HepG2 (cell line): ENCODE data around the gene IQCH. TPM values are rescaled to one million over a fixed set of nuclear protein-coding genes. Genes with fewer than 3 reads are reported as not detected.

Experiments
- ATAC-seq: fragments of 200-7000 bp; cut with Tn5 transposase; 3 replicates; pipeline ENCODE4 v1.9.1; 2020; ENCODE audit warnings: mild to moderate bottlenecking, moderate library complexity
- BruUV-seq: library from RNA; stranded (reverse); fragments of 400-500 nt; replicated peaks from 2 replicates; lab custom pipeline; 2021; lab: Mats Ljungman, UMichigan
- CTCF ChIA-PET: fragments of 300-600 bp; formaldehyde crosslinking; extraction: SDS; loops from one replicate; lab custom pipeline; 2021; ENCODE audit warnings: low total read pairs, inconsistent platforms, low intra/inter-chr PET ratio; lab: Yijun Ruan, JAX
- POLR2A ChIA-PET: fragments of 350-600 bp; sonication (Branson Sonifier 250); formaldehyde crosslinking; loops from one replicate; lab custom pipeline; 2020; ENCODE audit warnings: antibody characterized with exemption, inconsistent platforms; lab: Yijun Ruan, JAX
- DNase-seq: peaks from one replicate; pipeline ENCODE4 v3.0.0-alpha.2; 2015; ENCODE audit warnings: low spot score
- FAIRE-seq: peaks from 3 replicates; lab custom pipeline; 2011; peaks lifted over from hg19 to GRCh38; lab: Jason Lieb, UNC
- H2AFZ ChIP-seq: one replicate; pipeline ENCODE4 v1.6.1; 2011; ENCODE audit warnings: low read length, inconsistent platforms
- H3K27ac ChIP-seq: fragments of 300-600 bp; 3 replicates; pipeline ENCODE4 v1.8.0; 2011; ENCODE audit warnings: mixed run types, mild to moderate bottlenecking, mixed read lengths, low read length, inconsistent platforms; ENCODE audit not compliant: insufficient read depth; ENCODE audit errors: extremely low read length
- H3K27me3 ChIP-seq, 2 experiments: fragments of 200-600 bp in 1 of 2; 2 replicates in 1 of 2; 3 replicates in 1 of 2; pipeline versions ENCODE4 v1.6.0 to v1.8.0; 2011; ENCODE audit warnings: low read length in 2 of 2, mild to moderate bottlenecking in 2 of 2, moderate library complexity in 2 of 2, inconsistent platforms in 1 of 2; ENCODE audit not compliant: insufficient read depth in 2 of 2, control insufficient read depth in 1 of 2
- H3K36me3 ChIP-seq, 2 experiments: fragments of 200-600 bp in 1 of 2; replicated peaks in 1 of 2; 2 replicates in 1 of 2; 3 replicates in 1 of 2; pipeline versions ENCODE4 v1.5.1 to v1.8.0; 2011; ENCODE audit warnings: low read length in 2 of 2, inconsistent platforms in 1 of 2; ENCODE audit not compliant: insufficient read depth in 2 of 2, control insufficient read depth in 1 of 2
- H3K4me1 ChIP-seq: 2 replicates; pipeline ENCODE4 v1.5.1; 2012; ENCODE audit warnings: low read length, inconsistent platforms; ENCODE audit not compliant: insufficient read depth
- H3K4me2 ChIP-seq: 2 replicates; pipeline ENCODE4 v1.6.0; 2011; ENCODE audit warnings: low read depth, low read length, inconsistent platforms
- H3K4me3 ChIP-seq, 3 experiments: fragments of 200-600 bp in 1 of 3; sonication (generic), shearing (Covaris generic) in 1 of 3; replicated peaks in 1 of 3; 2 replicates each; pipeline ENCODE4 v1.5.1; 2011 to 2016; ENCODE audit warnings: low read length in 3 of 3, inconsistent platforms in 2 of 3, low read depth in 2 of 3, mild to moderate bottlenecking in 2 of 3, control low read depth in 1 of 3, mixed read lengths in 1 of 3; ENCODE audit not compliant: insufficient read depth in 1 of 3
- H3K79me2 ChIP-seq: one replicate; pipeline ENCODE4 v1.6.1; 2011; ENCODE audit warnings: low read length, inconsistent platforms; ENCODE audit not compliant: insufficient read depth
- H3K9ac ChIP-seq: 2 replicates; pipeline ENCODE4 v1.6.0; 2011; ENCODE audit warnings: mild to moderate bottlenecking, low read depth, low read length, inconsistent platforms; ENCODE audit not compliant: insufficient read depth
- H3K9me3 ChIP-seq: 2 replicates; pipeline ENCODE4 v1.5.1; 2012; ENCODE audit warnings: mild to moderate bottlenecking, low read length
- H4K20me1 ChIP-seq: 2 replicates; pipeline ENCODE4 v1.6.0; 2011; ENCODE audit warnings: inconsistent platforms, mild to moderate bottlenecking, low read length, moderate library complexity; ENCODE audit not compliant: insufficient read depth
- ARNT ChIP-seq: fragments of 450-650 bp; IDR thresholded peaks from 2 replicates; pipeline ENCODE4 v1.6.1; 2017
- HES4 ChIP-seq: sonication (generic); formaldehyde crosslinking; IDR thresholded peaks from 2 replicates; pipeline ENCODE4 v1.9.0; 2021; ENCODE audit warnings: mild to moderate bottlenecking, missing genetic modification reagents, borderline replicate concordance
- KLF12 ChIP-seq: sonication (generic); formaldehyde crosslinking; IDR thresholded peaks from 2 replicates; pipeline ENCODE4 v1.4.0; 2020; ENCODE audit warnings: missing genetic modification reagents, borderline replicate concordance
- NFYB ChIP-seq: sonication (generic); formaldehyde crosslinking; IDR thresholded peaks from 2 replicates; pipeline ENCODE4 v1.4.0; 2020; ENCODE audit warnings: missing genetic modification reagents
- NPAS2 ChIP-seq: sonication (generic); formaldehyde crosslinking; IDR thresholded peaks from 2 replicates; pipeline ENCODE4 v1.8.0; 2022; ENCODE audit warnings: mild to moderate bottlenecking, missing genetic modification reagents, borderline replicate concordance
- PCBP2 ChIP-seq: fragments of 200-400 bp; formaldehyde crosslinking; optimal IDR thresholded peaks from 2 replicates; pipeline ENCODE3; 2018; ENCODE audit warnings: low read length, low read depth; ENCODE audit not compliant: poor library complexity, severe bottlenecking
- SALL2 ChIP-seq: sonication (generic); formaldehyde crosslinking; IDR thresholded peaks from 2 replicates; pipeline ENCODE4 v1.8.1; 2023; ENCODE audit warnings: mild to moderate bottlenecking, missing genetic modification reagents, inconsistent platforms
- STAT5B ChIP-seq: sonication (generic); formaldehyde crosslinking; IDR thresholded peaks from 2 replicates; pipeline ENCODE4 v1.4.0; 2020; ENCODE audit warnings: missing genetic modification reagents
- TEAD3 ChIP-seq: optimal IDR thresholded peaks from 2 replicates; pipeline ENCODE3; 2016; ENCODE audit warnings: borderline replicate concordance
- TFAP4 ChIP-seq: sonication (generic); IDR thresholded peaks from 2 replicates; pipeline ENCODE4 v1.6.1; 2016; ENCODE audit warnings: low read depth, borderline replicate concordance
- ZNF124 ChIP-seq: sonication (generic); formaldehyde crosslinking; IDR thresholded peaks from 2 replicates; pipeline ENCODE4 v1.4.0; 2020; ENCODE audit warnings: missing genetic modification reagents
- ZNF251 ChIP-seq: sonication (generic); formaldehyde crosslinking; IDR thresholded peaks from 2 replicates; pipeline ENCODE4 v1.9.0; 2021; ENCODE audit warnings: mild to moderate bottlenecking, missing genetic modification reagents
- ZNF33A ChIP-seq: sonication (generic); formaldehyde crosslinking; IDR thresholded peaks from 2 replicates; pipeline ENCODE4 v1.5.1; 2020; ENCODE audit warnings: missing genetic modification reagents, mild to moderate bottlenecking, moderate library complexity, borderline replicate concordance
- ZNF556 ChIP-seq: sonication (generic); formaldehyde crosslinking; IDR thresholded peaks from 2 replicates; pipeline ENCODE4 v1.4.0; 2020; ENCODE audit warnings: mild to moderate bottlenecking, missing genetic modification reagents, borderline replicate concordance
- ZNF660 ChIP-seq: sonication (generic); formaldehyde crosslinking; IDR thresholded peaks from 2 replicates; pipeline ENCODE4 v1.5.1; 2020; ENCODE audit warnings: mild to moderate bottlenecking, low read depth, missing genetic modification reagents, borderline replicate concordance
- ZNF687 ChIP-seq: sonication (generic); formaldehyde crosslinking; IDR thresholded peaks from 2 replicates; pipeline ENCODE4 v1.5.1; 2020; ENCODE audit warnings: mild to moderate bottlenecking, missing genetic modification reagents, moderate library complexity
- WGBS: methylation state at CpG from one replicate; pipeline ENCODE4 v1.1.6; 2017; ENCODE audit warnings: low lambda C conversion rate; 5-methylcytosine and 5-hydroxymethylcytosine counted together
- in situ Hi-C: cut with HindIII; loops from 2 replicates; pipeline ENCODE4 v1.10.0; 2017; ENCODE audit warnings: low pct_unique_long_range_greater_than_20kb; ENCODE audit not compliant: extremely low pct_ligation_motif_present
- intact Hi-C: fragments of 100-400 bp; cut with micrococcal nuclease; formaldehyde crosslinking; loops from one replicate; pipeline ENCODE4 v1.10.0; 2022; ENCODE audit not compliant: unreplicated experiment
- polyA plus RNA-seq, 8 experiments: library from polyadenylated mRNA; depleted of rRNA in 3 of 8; stranded (reverse) in 7 of 8; unstranded in 1 of 8; fragments of >200 nt; fragmentation: Illumina TruSeq in 4 of 8; extraction: Trizol in 4 of 8; gene quantifications; 2 replicates each; pipeline versions ENCODE4 v1.2.1 to v1.2.3, GENCODE V29; 2011 to 2016; ENCODE audit warnings: low read depth in 4 of 8, missing spikeins in 1 of 8, mixed read lengths in 1 of 8; ENCODE audit not compliant: insufficient read depth in 1 of 8
- total RNA-seq, 5 experiments: library from RNA; depleted of rRNA; stranded (reverse); fragments of >200 nt; fragmentation: Illumina TruSeq; extraction: Trizol; gene quantifications; 2 replicates each; pipeline ENCODE4 v1.2.3, GENCODE V29; 2016; ENCODE audit warnings: low read depth in 1 of 5
- TF ChIP-seq, protein P1 (sequence below): IDR thresholded peaks from 2 replicates; pipeline ENCODE4 v1.6.1; 2016; ENCODE audit warnings: low read depth, control low read depth
- TF ChIP-seq, protein P2 (sequence below): sonication (generic); formaldehyde crosslinking; IDR thresholded peaks from 2 replicates; pipeline ENCODE4 v1.4.0; 2020; ENCODE audit warnings: missing genetic modification reagents

IQCH gene
- total and polyA plus RNA-seq, 2 of the 13 experiments (the other 11 are each of a cell fraction or from before 2014, with no cell fraction given): 0.16 to 0.55 TPM

- no peak for TF ChIP-seq ZNF687 (CRISPR knock-in tag)
- TF ChIP-seq ZNF124 (CRISPR knock-in tag): no peak
- TF ChIP-seq ZNF33A (CRISPR knock-in tag): no peak
- no peak for TF ChIP-seq PCBP2
- TF ChIP-seq, protein P1, sequence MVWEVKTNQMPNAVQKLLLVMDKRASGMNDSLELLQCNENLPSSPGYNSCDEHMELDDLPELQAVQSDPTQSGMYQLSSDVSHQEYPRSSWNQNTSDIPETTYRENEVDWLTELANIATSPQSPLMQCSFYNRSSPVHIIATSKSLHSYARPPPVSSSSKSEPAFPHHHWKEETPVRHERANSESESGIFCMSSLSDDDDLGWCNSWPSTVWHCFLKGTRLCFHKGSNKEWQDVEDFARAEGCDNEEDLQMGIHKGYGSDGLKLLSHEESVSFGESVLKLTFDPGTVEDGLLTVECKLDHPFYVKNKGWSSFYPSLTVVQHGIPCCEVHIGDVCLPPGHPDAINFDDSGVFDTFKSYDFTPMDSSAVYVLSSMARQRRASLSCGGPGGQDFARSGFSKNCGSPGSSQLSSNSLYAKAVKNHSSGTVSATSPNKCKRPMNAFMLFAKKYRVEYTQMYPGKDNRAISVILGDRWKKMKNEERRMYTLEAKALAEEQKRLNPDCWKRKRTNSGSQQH (CRISPR knock-in tag): no peak
- no peak for TF ChIP-seq SALL2
- TF ChIP-seq, all 625 proteins: peak for 0
Measured at GRCh38 chr15:67224889-67225288, 29.7 kb upstream of the IQCH start (continued).

DNA sequence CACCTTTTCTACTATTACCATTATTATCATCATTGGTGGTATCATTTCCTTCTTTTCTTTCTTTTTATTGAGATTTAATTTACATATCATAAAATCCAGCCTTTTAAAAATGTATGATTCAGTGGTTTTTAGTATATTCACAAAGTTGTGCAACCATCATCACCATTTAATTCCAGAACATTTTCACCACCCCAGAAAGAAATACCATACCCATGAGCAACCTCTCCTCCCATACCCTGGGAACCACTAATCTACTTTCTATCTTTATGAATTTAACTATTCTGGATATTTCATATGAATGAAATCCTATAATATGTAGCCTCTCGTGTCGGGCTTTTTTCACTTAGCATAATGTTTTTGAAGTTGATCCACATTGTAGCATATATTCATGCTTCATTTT lies 29.2 kb upstream of the IQCH start:
- H4K20me1 ChIP-seq: no peaks in the 10 kb centered on the region
- H3K4me2 ChIP-seq: no peak overlapping the region
- FAIRE-seq (no peak), ATAC-seq (no peak)
- in situ Hi-C loops (no loop called here), intact Hi-C loops (no loop called here)
- H2AFZ ChIP-seq: no peak overlapping the region
- no peak overlapping the region for H3K9ac ChIP-seq
- no TSS peak for BruUV-seq
- no peaks in the 10 kb centered on the region for H3K9me3 ChIP-seq
- 95% methylated on average over 2 of the region's 2 CpGs for WGBS
- H3K4me1 ChIP-seq: no peaks in the 10 kb centered on the region
- H3K4me3 ChIP-seq: no peak overlapping the region
- CTCF ChIA-PET: no interaction called here
- H3K36me3 ChIP-seq: 0 out of 5 replicates have a peak, but pooled peaks cover 0 to 7% of the 10 kb centered on the region in 2 experiments
- H3K79me2 ChIP-seq: no peaks in the 10 kb centered on the region
- POLR2A ChIA-PET: no interaction called here
- no peak for TF ChIP-seq TFAP4
- no peak for TF ChIP-seq ZNF556
- TF ChIP-seq NFYB: no peak
- TF ChIP-seq NPAS2: no peak
- TF ChIP-seq HES4 (CRISPR knock-in tag): no peak
- no peak for TF ChIP-seq ARNT
- no peak for TF ChIP-seq STAT5B (CRISPR knock-in tag)
- TF ChIP-seq, protein P2, sequence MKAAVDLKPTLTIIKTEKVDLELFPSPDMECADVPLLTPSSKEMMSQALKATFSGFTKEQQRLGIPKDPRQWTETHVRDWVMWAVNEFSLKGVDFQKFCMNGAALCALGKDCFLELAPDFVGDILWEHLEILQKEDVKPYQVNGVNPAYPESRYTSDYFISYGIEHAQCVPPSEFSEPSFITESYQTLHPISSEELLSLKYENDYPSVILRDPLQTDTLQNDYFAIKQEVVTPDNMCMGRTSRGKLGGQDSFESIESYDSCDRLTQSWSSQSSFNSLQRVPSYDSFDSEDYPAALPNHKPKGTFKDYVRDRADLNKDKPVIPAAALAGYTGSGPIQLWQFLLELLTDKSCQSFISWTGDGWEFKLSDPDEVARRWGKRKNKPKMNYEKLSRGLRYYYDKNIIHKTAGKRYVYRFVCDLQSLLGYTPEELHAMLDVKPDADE (CRISPR knock-in tag): no peak
- TF ChIP-seq ZNF660: no peak
- TF ChIP-seq ZNF251: no peak
- no peak for TF ChIP-seq KLF12 (CRISPR knock-in tag)
- no peak for TF ChIP-seq TEAD3 (CRISPR knock-in tag)
- TF ChIP-seq, all 625 proteins: peak for 0
- Histone ChIP-seq H3K27ac (no peak overlapping the region), H3K27me3 (no peaks in the 10 kb centered on the region)
- DNase-seq: no peak
